GM12878 (cell line): ENCODE measurements around the gene CRBN. TPM values are rescaled to one million over a fixed set of nuclear protein-coding genes. Genes with fewer than 3 reads are reported as not detected.
A peak's percentile ranks its signal among the peaks of the same experiment; 100 is the strongest.

Source experiments
- ATAC-seq: fragments of 200-7000 bp; cut with Tn5 transposase; 3 replicates; pipeline ENCODE4 v1.9.1; 2020; ENCODE audit warnings: mild to moderate bottlenecking, moderate library complexity
- BruUV-seq: library from RNA; stranded (reverse); fragments of 400-500 nt; replicated peaks from 2 replicates; lab custom pipeline; 2021; lab: Mats Ljungman, UMichigan
- CTCF ChIA-PET: fragments of 300-600 bp; sonication (Branson Sonifier 250); formaldehyde crosslinking; extraction: SDS; loops from one replicate; lab custom pipeline; 2021; ENCODE audit warnings: inconsistent platforms; lab: Yijun Ruan, JAX
- POLR2A ChIA-PET: fragments of 350-600 bp; formaldehyde crosslinking; extraction: SDS; loops from one replicate; lab custom pipeline; 2021; ENCODE audit warnings: inconsistent platforms; lab: Charles Lee
- RAD21 ChIA-PET: fragments of 300-600 bp; sonication (Branson Sonifier 250); formaldehyde crosslinking; loops from one replicate; lab custom pipeline; 2023; ENCODE audit warnings: antibody characterized with exemption; ENCODE audit not compliant: unreplicated experiment; lab: Charles Lee
- SMC1A ChIA-PET: fragments of 300-600 bp; sonication (Branson Sonifier 250); formaldehyde crosslinking; loops from one replicate; lab custom pipeline; 2023; ENCODE audit not compliant: unreplicated experiment, uncharacterized antibody; lab: Charles Lee
- DNase-seq: peaks from one replicate; pipeline ENCODE4 v3.0.0-alpha.2; 2011; ENCODE audit warnings: low read depth, low spot score
- FAIRE-seq: peaks from 3 replicates; lab custom pipeline; 2011; peaks lifted over from hg19 to GRCh38; lab: Jason Lieb, UNC
- H2AFZ ChIP-seq: 2 replicates; pipeline ENCODE4 v1.6.0; 2011; ENCODE audit warnings: low read depth, low read length, control low read depth; ENCODE audit not compliant: control insufficient read depth
- H3K27ac ChIP-seq: 2 replicates; pipeline ENCODE4 v1.5.1; 2011; ENCODE audit warnings: control low read depth; ENCODE audit not compliant: control insufficient read depth, insufficient read depth
- H3K27me3 ChIP-seq, 2 experiments: replicated peaks in 1 of 2; 2 replicates each; pipeline versions ENCODE4 v1.6.0 to v1.6.1; 2011; ENCODE audit warnings: low read length in 1 of 2; ENCODE audit not compliant: control insufficient read depth in 2 of 2, insufficient read depth in 2 of 2
- H3K36me3 ChIP-seq, 2 experiments: 2 replicates each; pipeline ENCODE4 v1.5.1; 2011; ENCODE audit warnings: low read length in 1 of 2; ENCODE audit not compliant: control insufficient read depth in 2 of 2, insufficient read depth in 2 of 2
- H3K4me1 ChIP-seq: 2 replicates; pipeline ENCODE4 v1.6.1; 2011; ENCODE audit warnings: mild to moderate bottlenecking, low read length, moderate library complexity, mixed read lengths; ENCODE audit not compliant: control insufficient read depth, insufficient read depth
- H3K4me2 ChIP-seq: 2 replicates; pipeline ENCODE4 v1.6.0; 2011; ENCODE audit warnings: control low read depth; ENCODE audit not compliant: control insufficient read depth, insufficient read depth
- H3K4me3 ChIP-seq: fragments of 200-600 bp; sonication (generic); 2 replicates; pipeline ENCODE4 v1.5.1; 2016
- H3K79me2 ChIP-seq: 2 replicates; pipeline ENCODE4 v1.6.0; 2011; ENCODE audit warnings: low read length; ENCODE audit not compliant: control insufficient read depth, insufficient read depth
- H3K9ac ChIP-seq: 2 replicates; pipeline ENCODE4 v1.8.0; 2011; ENCODE audit warnings: low read length, control low read depth, mixed read lengths; ENCODE audit not compliant: control insufficient read depth, insufficient read depth
- H3K9me3 ChIP-seq: replicated peaks from 3 replicates; pipeline ENCODE4 v1.5.1; 2011; ENCODE audit warnings: mild to moderate bottlenecking, low read length; ENCODE audit not compliant: control insufficient read depth, insufficient read depth
- H4K20me1 ChIP-seq: 2 replicates; pipeline ENCODE4 v1.6.0; 2011; ENCODE audit not compliant: control insufficient read depth, insufficient read depth
- BRCA1 ChIP-seq: IDR thresholded peaks from 2 replicates; pipeline ENCODE4 v1.6.1; 2011; ENCODE audit warnings: low read depth, low read length, improper control_type of control experiment
- CEBPZ ChIP-seq: fragments of 150-350 bp; IDR thresholded peaks from 2 replicates; pipeline ENCODE4 v1.6.1; 2016; ENCODE audit warnings: low read depth, low read length
- FOXK2 ChIP-seq: fragments of 450-650 bp; IDR thresholded peaks from 2 replicates; pipeline ENCODE4 v1.6.1; 2017; ENCODE audit warnings: mild to moderate bottlenecking, moderate library complexity
- KDM1A ChIP-seq: fragments of 200-600 bp; sonication (generic); IDR thresholded peaks from 2 replicates; pipeline ENCODE4 v1.6.1; 2016; ENCODE audit warnings: borderline replicate concordance
- MAX ChIP-seq: IDR thresholded peaks from 2 replicates; pipeline ENCODE4 v1.6.1; 2012; ENCODE audit warnings: low read depth, low read length, improper control_type of control experiment
- MTA2 ChIP-seq: fragments of 450-650 bp; IDR thresholded peaks from 2 replicates; pipeline ENCODE4 v1.6.1; 2016; ENCODE audit warnings: low read depth, mild to moderate bottlenecking, moderate library complexity
- NFYA ChIP-seq: IDR thresholded peaks from 2 replicates; pipeline ENCODE4 v1.6.1; 2011; ENCODE audit warnings: low read depth, mild to moderate bottlenecking, low read length, improper control_type of control experiment, borderline replicate concordance
- POLR2A ChIP-seq: IDR thresholded peaks from 2 replicates; pipeline ENCODE4 v1.6.1; 2011; ENCODE audit warnings: low read depth, mild to moderate bottlenecking, low read length
- RBBP5 ChIP-seq: fragments of 200-600 bp; sonication (generic); conservative IDR thresholded peaks from 2 replicates; pipeline ENCODE4 v1.6.1; 2016
- SIN3A ChIP-seq: IDR thresholded peaks from 2 replicates; pipeline ENCODE4 v1.6.1; 2012; ENCODE audit warnings: low read depth, low read length, improper control_type of control experiment
- SREBF1 ChIP-seq: IDR thresholded peaks from 2 replicates; pipeline ENCODE4 v1.6.1; 2012; ENCODE audit warnings: mild to moderate bottlenecking, low read length
- WGBS: methylation state at CpG from one replicate; pipeline ENCODE4 v1.1.6; 2016; ENCODE audit warnings: low lambda C conversion rate; ENCODE audit not compliant: insufficient replicate concordance, insufficient coverage; ENCODE audit errors: missing lambda C conversion rate; 5-methylcytosine and 5-hydroxymethylcytosine counted together
- in situ Hi-C: fragments of 300-500 bp; cut with MboI; formaldehyde crosslinking; loops from 9 replicates; pipeline ENCODE4 v1.14.3; 2018; ENCODE audit warnings: mixed read lengths
- intact Hi-C: fragments of 100-400 bp; cut with micrococcal nuclease; formaldehyde crosslinking; loops from one replicate; pipeline ENCODE4 v1.14.2; 2022; ENCODE audit not compliant: unreplicated experiment
- polyA plus RNA-seq, 11 experiments: library from polyadenylated mRNA; depleted of rRNA in 4 of 11; unstranded in 6 of 11; stranded (reverse) in 5 of 11; fragments of >200 nt; fragmentation: Nextera tagmentation in 4 of 11; fragmentation: Illumina TruSeq in 1 of 11; extraction: Ambion mirVana in 4 of 11; extraction: Trizol in 1 of 11; gene quantifications; 1 replicate in 1 of 11; 2 replicates in 10 of 11; pipeline versions ENCODE4 v1.2.1 to v1.2.3, GENCODE V29; 2011 to 2016; ENCODE audit warnings: inconsistent platforms in 2 of 11, missing spikeins in 2 of 11, low read depth in 1 of 11
- total RNA-seq, 4 experiments: library from RNA; depleted of rRNA in 3 of 4; stranded (reverse); fragments of >200 nt in 3 of 4; fragmentation: Illumina TruSeq in 1 of 4; extraction: Trizol in 1 of 4; gene quantifications; 2 replicates each; pipeline versions ENCODE4 v1.2.1 to v1.2.3, GENCODE V29; 2013 to 2021
- TF ChIP-seq, protein P1 (sequence below): fragments of 450-650 bp; IDR thresholded peaks from 2 replicates; pipeline ENCODE4 v1.6.1; 2014; ENCODE audit warnings: mild to moderate bottlenecking
- TF ChIP-seq, protein P2 (sequence below): fragments of 450-650 bp; IDR thresholded peaks from 2 replicates; pipeline ENCODE4 v1.6.1; 2016; ENCODE audit warnings: mild to moderate bottlenecking, moderate library complexity, borderline replicate concordance
- TF ChIP-seq, protein P3 (sequence below): fragments of 450-650 bp; conservative IDR thresholded peaks from 2 replicates; pipeline ENCODE4 v1.6.1; 2017; ENCODE audit warnings: mild to moderate bottlenecking, moderate library complexity

Gene CRBN
- total and polyA plus RNA-seq, 10 of the 15 experiments (the other 5 are each of a cell fraction or from before 2014, with no cell fraction given) = 21.7 to 115 (median 35.8) TPM

DNA sequence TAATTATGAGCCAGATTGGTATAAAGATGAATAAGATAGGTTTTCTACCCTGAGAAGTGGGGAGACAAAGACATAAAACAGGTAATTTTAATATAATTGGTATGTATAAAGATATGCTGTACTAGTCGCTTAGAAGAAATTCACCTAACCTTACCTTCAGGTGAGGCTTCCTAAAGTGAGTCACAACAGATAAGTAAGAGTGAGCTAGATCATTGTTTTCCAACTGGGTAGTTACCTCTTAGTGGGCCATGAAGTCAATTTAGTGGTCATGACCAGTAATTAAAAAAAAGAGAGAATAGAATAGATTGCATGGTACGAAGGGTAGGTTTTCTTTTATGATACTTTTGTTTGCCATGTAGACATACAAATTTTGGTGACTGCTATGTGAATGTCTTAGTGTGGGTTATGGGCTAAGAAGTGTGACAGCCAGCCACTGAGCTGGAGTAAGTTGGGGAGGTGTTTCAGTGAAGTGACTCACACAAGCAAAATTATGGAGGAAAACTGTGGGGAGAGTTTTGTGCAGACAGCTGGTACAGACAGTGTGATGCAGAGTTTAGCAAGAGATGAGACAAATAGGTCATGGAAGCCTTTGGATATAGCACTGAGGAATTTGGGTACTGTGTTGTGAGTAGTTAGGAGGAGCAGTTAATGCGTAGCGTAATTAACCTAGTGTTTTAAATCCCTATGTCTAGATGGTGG, 44.6 kb downstream of the CRBN start:
- H3K36me3 ChIP-seq = peaks cover 5 to 24% of the 10 kb centered on the region in 2 experiments
- ChIA-PET CTCF (interaction anchor here (1.0 kb wide), 1 partner anchor 213 kb away, joined by 3 read pairs; no protein-coding TSS in a partner anchor), RAD21 (no interaction called here), POLR2A (no interaction called here), SMC1A (no interaction called here)
- in situ Hi-C loops (no loop called here), intact Hi-C loops (no loop called here)
- H3K9ac ChIP-seq = no peak overlapping the region
- H3K27ac ChIP-seq = no peak overlapping the region
- peaks cover 2% of the 10 kb centered on the region; the same call in 1 of the 3 replicates for H3K9me3 ChIP-seq
- FAIRE-seq (no peak), ATAC-seq (peak; percentile 31), DNase-seq (no peak)
- H3K4me2 ChIP-seq = peak overlapping the region; percentile 1; the same call in 1 of the 2 replicates
- H3K4me3 ChIP-seq = no peak overlapping the region
- WGBS = 100% methylated on average over 4 of the region's 4 CpGs
- peaks cover 21% of the 10 kb centered on the region for H3K79me2 ChIP-seq
- no peak overlapping the region for H2AFZ ChIP-seq
- no peaks in the 10 kb centered on the region for H3K27me3 ChIP-seq
- no peaks in the 10 kb centered on the region for H4K20me1 ChIP-seq
- H3K4me1 ChIP-seq = no peaks in the 10 kb centered on the region
- no TSS peak for BruUV-seq
- TF ChIP-seq FOXK2 (no peak), SIN3A (no peak), KDM1A (no peak), BRCA1 (no peak), MTA2 (no peak), MAX (no peak), POLR2A (no peak), SREBF1 (no peak), NFYA (no peak), RBBP5 (no peak), CEBPZ (no peak)
- TF ChIP-seq, protein P1, sequence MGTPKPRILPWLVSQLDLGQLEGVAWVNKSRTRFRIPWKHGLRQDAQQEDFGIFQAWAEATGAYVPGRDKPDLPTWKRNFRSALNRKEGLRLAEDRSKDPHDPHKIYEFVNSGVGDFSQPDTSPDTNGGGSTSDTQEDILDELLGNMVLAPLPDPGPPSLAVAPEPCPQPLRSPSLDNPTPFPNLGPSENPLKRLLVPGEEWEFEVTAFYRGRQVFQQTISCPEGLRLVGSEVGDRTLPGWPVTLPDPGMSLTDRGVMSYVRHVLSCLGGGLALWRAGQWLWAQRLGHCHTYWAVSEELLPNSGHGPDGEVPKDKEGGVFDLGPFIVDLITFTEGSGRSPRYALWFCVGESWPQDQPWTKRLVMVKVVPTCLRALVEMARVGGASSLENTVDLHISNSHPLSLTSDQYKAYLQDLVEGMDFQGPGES = no peak
- TF ChIP-seq, protein P2, sequence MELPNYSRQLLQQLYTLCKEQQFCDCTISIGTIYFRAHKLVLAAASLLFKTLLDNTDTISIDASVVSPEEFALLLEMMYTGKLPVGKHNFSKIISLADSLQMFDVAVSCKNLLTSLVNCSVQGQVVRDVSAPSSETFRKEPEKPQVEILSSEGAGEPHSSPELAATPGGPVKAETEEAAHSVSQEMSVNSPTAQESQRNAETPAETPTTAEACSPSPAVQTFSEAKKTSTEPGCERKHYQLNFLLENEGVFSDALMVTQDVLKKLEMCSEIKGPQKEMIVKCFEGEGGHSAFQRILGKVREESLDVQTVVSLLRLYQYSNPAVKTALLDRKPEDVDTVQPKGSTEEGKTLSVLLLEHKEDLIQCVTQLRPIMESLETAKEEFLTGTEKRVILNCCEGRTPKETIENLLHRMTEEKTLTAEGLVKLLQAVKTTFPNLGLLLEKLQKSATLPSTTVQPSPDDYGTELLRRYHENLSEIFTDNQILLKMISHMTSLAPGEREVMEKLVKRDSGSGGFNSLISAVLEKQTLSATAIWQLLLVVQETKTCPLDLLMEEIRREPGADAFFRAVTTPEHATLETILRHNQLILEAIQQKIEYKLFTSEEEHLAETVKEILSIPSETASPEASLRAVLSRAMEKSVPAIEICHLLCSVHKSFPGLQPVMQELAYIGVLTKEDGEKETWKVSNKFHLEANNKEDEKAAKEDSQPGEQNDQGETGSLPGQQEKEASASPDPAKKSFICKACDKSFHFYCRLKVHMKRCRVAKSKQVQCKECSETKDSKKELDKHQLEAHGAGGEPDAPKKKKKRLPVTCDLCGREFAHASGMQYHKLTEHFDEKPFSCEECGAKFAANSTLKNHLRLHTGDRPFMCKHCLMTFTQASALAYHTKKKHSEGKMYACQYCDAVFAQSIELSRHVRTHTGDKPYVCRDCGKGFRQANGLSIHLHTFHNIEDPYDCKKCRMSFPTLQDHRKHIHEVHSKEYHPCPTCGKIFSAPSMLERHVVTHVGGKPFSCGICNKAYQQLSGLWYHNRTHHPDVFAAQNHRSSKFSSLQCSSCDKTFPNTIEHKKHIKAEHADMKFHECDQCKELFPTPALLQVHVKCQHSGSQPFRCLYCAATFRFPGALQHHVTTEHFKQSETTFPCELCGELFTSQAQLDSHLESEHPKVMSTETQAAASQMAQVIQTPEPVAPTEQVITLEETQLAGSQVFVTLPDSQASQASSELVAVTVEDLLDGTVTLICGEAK = no peak
- TF ChIP-seq, protein P3, sequence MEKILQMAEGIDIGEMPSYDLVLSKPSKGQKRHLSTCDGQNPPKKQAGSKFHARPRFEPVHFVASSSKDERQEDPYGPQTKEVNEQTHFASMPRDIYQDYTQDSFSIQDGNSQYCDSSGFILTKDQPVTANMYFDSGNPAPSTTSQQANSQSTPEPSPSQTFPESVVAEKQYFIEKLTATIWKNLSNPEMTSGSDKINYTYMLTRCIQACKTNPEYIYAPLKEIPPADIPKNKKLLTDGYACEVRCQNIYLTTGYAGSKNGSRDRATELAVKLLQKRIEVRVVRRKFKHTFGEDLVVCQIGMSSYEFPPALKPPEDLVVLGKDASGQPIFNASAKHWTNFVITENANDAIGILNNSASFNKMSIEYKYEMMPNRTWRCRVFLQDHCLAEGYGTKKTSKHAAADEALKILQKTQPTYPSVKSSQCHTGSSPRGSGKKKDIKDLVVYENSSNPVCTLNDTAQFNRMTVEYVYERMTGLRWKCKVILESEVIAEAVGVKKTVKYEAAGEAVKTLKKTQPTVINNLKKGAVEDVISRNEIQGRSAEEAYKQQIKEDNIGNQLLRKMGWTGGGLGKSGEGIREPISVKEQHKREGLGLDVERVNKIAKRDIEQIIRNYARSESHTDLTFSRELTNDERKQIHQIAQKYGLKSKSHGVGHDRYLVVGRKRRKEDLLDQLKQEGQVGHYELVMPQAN = no peak
